ENCODE results near the gene MEGF6.

MEGF6 gene

GRCh38 chr1:3609016-3609768 lies 2.1 kb downstream of the MEGF6 start:
- no peak for DNase-seq

- DNase-seq: no peak
These were observed 3.2 kb downstream of the MEGF6 start for GRCh38 chr1:3608154-3608553.

DNA sequence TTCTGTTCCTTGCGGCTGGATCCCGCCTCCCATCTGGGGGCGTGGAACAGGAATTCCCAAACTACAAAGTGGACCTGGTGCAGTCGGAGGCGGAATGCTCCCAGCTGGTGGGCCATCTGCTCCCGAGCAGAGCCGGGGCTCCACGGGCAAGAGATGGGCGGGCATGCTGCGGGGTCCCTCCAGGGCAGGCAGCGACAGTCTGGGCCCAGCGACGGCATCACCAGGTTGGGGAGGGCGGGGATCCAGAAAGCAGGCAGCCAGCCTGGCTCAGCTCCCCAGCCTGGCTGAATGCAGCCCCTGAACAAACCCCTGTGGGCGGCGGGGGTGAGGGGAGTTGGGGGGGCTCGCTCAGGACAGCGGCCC lies 3.6 kb downstream of the MEGF6 start:
- no peak for DNase-seq

GRCh38 chr1:3606779-3607702 lies 4.3 kb downstream of the MEGF6 start:
- no peak for DNase-seq

DNA sequence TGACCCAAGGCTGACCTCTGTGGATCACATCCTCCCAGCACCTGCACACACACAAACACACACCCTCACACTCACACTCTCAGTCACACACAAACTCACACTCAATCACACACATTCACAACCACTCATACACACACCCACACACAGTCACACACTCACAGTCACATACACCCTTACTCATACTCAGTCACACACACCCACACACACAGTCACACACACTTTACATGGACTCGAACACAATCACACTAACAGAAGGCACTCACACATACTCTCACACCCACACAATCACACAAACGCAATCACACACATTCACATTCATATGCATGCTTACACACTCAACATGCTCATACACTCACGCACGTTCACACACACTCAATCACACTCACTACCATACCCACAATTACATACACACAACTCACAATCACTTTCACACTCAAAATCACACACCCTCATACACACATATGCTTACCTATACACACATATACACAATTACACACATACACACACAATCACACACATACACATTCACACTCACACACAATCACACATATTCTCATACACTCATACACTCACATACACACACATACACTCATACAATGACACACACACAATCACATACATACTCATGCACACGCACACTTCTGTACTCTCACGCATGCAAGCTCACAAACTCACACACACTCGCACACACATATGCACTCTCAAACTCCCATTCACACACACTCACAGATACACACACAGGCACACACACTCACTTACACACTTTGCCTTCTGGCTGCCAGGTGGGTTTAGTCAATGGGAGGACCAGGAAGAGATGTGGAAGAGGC lies 6.1 kb downstream of the MEGF6 start:
- no peak for DNase-seq

GRCh38 chr1:3604468-3604974 lies 6.8 kb downstream of the MEGF6 start:
- DNase-seq: no peak

DNA sequence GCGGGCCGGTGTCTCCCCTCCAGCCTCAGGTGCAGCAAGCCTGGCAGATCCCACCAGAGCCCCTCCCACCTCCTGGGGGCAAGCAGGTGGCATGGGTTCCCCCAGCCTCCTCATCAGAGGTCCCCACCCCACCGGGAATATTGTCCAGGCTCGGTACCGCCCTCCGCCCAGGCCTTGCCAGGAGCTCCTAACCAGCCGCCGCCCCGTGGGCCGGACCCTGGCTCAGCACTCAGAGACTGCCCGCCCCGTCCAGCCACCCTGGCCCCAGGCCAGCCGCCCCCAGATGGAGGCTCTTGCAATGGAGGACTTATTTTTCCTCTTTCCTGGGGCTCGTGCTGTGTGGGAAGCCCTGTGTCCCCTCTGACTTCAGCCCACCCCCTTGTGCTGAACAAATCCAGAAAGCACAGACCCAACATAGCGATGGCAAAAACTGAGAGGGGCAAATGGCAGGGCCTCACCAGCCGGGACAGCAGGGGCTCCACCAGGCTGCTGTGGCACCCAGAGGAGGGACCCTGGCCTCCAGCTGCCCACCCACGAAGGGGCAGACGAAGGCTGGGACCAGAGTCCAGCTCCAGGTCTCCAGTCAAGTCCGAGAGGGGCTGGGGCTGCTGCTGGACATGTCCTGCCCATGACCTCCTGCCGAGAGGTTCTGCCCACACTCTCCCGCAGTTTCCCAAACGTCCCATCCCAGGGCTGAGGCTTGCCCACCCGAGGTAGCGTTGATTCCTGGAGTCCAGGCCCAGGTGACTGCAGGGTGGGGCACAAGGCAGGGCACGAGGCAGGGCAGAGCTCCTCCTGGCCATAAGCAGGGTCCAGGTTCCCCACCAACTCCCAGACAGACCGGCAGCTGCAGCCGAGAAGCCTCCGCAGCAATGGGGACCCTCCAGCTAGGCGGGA lies 7.5 kb downstream of the MEGF6 start:
- DNase-seq: no peak

DNA sequence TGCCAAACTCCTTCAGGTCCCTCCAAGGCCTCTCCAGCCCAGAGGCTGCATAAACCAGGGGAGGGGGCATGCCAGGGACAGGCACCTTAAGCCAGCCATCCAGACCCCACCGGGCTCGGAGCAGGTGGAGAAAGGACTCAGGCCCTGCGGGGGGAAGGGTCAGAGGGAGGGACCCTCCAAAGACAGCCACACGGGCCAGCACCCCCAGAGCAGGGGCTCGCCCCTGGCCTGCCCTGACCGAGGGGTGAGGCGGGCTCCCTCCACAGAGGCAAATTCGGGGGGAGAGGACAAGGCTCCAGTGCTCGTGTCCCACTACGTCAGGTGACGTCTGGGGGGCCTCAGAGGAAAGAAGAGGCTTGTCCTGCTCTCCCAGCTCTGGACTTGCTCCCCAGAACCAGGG lies 8.2 kb downstream of the MEGF6 start:
- DNase-seq: no peak

- DNase-seq: no peak
These were observed 8.9 kb downstream of the MEGF6 start for GRCh38 chr1:3602375-3602774.

- DNase-seq: no peak
These were observed 9.6 kb downstream of the MEGF6 start for GRCh38 chr1:3601743-3602142.

DNA sequence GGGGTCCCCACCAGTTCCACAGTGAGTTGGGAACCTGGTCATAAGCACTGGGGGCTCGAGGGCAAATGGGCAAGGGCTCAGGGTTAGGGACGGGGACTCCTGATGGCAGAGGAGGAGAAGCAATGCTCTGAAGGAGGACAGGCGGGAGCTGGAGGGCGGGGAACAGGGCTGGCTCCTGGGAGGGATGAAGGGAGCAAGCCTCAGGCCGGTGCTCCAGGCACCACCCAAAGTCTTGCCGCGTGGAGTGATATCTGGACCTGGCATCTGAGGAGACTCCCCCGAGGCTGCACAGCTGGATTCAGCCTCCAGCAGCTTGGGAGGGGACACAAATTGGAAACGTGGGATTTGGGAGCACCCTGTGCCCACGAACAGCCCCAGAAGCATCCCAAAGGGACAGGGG lies 11.0 kb downstream of the MEGF6 start:
- no peak for DNase-seq

GRCh38 chr1:3599816-3600215 lies 11.5 kb downstream of the MEGF6 start:
- DNase-seq: no peak

GRCh38 chr1:3599286-3599811 lies 12.0 kb downstream of the MEGF6 start:
- no peak for DNase-seq

- no peak for DNase-seq
These were observed 12.6 kb downstream of the MEGF6 start for GRCh38 chr1:3598522-3599285.

- no peak for DNase-seq
These were observed 13.2 kb downstream of the MEGF6 start for GRCh38 chr1:3598051-3598491.

DNA sequence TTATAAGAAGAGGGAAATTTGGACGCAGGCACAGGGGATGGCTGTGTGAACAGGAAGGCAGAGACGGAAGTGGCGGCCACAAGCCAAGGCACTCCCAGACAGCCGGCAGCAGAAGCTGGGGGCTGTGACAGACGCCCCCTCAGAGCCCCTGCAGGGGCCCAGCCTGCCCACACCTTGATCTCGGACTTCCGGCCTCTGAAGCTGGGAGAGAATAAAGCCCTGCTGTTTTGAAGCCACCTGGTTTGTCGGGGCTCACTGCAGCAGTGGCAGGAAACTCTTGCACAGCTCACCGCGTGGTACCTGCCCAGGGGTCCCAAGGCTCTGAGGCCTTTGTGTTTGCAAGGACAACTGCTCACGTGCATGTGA lies 13.7 kb downstream of the MEGF6 start:
- no peak for DNase-seq

DNA sequence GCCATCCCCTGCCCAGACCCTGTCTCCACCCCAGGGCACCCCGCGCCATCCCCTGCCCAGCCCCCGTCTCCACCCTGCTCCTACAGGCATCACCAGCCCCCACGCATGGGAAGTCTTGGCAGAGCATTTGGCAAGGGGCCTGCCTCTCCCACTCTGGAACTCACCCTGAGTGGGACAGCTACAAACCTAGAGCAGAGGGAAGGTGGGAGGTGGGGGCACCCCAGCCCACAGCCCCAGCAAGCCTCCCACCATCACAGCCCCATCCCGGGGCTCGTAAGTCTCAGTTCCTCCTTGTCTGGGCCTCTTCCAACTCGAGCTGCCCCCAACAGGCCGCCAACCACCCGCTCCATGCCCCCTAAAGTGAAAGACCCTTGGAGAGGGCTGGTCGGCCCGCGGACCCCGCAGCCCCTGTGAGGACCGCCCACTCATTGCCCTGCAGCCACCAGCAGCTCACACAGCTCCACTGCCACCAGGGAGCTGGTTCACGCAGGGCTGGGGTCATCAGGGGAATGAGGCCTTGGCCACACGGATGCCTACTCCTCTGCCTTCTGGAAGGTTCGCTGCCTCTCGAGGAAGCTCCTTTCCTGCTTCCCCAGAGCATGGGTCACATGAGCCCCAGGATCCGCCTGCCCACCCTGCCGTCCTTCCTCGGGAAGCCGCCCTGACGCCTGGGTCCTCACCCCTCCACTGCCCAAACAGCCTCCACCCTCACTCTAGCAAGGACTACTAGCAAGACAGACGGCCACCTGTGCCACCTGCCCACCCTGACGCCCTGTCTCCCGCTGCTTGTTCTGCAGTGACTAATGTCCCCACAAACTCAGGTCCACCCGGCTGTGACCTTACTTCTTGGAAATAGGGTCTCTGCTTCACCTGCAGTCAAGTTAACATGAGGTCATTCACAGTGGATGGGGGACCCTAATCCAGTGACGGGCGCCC lies 14.4 kb downstream of the MEGF6 start:
- no peak for DNase-seq

DNA sequence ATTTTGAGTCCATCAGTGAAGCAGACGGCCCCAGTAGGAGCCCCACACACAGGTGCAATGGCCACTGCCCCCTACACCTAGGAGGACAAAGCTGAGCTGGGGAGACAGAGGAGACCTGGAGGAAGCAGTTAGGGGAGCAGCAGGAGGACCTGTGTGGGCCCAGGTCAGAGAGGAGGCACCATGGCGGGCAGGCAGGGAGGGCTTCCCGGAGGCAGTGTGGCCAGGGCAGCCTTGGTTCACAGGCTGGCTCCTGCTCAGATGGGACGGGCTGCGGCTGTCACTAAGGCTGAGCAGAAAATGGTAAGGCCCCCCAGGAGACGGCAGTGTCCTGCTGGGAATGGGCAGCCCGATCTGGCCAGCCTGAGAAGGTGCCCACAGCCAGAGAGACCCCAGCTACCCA lies 15.4 kb downstream of the MEGF6 start:
- DNase-seq: no peak

DNA sequence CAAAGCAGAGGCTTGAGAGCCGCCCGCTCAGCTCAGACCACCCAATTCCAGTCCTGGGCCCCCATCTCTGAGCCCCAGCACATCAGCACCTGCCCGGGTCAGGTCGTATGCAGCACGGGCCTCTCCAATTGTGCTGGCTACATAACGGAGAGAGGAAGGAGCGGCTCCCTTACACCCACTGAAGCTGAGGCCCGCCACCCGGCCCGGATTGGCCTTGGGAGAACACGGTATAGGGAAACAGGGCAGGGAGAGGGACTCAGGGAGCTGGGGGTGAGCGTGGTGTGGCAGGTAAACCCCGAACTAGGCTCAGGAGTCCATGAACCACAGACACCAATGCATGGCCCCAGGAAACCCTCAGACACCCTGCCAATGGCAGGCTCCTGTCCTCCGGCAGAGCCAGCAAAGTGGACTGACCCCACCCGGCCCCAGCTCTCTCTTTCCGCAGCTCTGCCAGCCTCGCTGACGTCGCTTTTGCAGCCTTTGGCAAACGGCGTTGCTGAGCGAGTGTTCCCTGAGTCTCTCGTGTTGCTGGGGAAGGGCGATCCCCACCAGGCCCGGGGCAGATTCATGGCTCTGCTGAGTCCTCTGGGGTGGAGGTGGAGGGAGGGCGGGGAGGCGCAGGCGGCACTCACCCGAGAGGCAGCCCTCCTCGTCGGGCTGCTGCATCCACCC lies 16.5 kb downstream of the MEGF6 start:
- DNase-seq: no peak

Data from T-helper 2 cell (primary cell).